ENCODE measurements around the gene ENDOG. TPM values are rescaled to one million over a fixed set of nuclear protein-coding genes. Genes with fewer than 3 reads are reported as not detected.

ENDOG gene
- total and polyA plus RNA-seq, 4 donors: 5.6 to 36.6 (median 27.7) TPM

GRCh38 chr9:128823903-128824406 lies 5.7 kb downstream of the ENDOG start:
- no peak overlapping the region for H3K9ac ChIP-seq (ENCODE audit: insufficient read depth in 1 of 2, low read length in 2 of 2)
- H3K4me3 ChIP-seq: no peak overlapping the region
- TF ChIP-seq CTCF (IDR thresholded peaks at IDR 0.05; ENCODE audit: control extremely low read depth, extremely low read depth): no peak
- no peak overlapping the region for H3K27ac ChIP-seq (ENCODE audit: low read depth in 1 of 2, low read length in 1 of 2)
- peaks cover 0 to 10% (median 5%) of the 10 kb centered on the region in 5 donors for H3K4me1 ChIP-seq (ENCODE audit: control insufficient read depth in 5 of 5, insufficient read depth in 5 of 5, low read length in 5 of 5)
- DNase-seq (no peak), ATAC-seq (ENCODE audit: insufficient read depth, low FRiP score) (no peak)
- 86 to 93% methylated on average over 12 of the region's 12 CpGs for WGBS, 2 donors
- H3K36me3 ChIP-seq (ENCODE audit: control insufficient read depth in 4 of 4, insufficient read depth in 4 of 4, low read length in 4 of 4): peaks cover 5 to 58% (median 13%) of the 10 kb centered on the region in 4 donors
- H3K27me3 ChIP-seq (ENCODE audit: control insufficient read depth in 3 of 3, insufficient read depth in 3 of 3, low read length in 2 of 3): no peaks in the 10 kb centered on the region
- peaks cover 0 to 1% (median 0%) of the 10 kb centered on the region in 4 donors for H3K9me3 ChIP-seq (ENCODE audit: control insufficient read depth in 4 of 4, insufficient read depth in 3 of 4, low read length in 3 of 4)

- peaks cover 0 to 8% (median 2%) of the 10 kb centered on the region in 5 donors for H3K4me1 ChIP-seq (ENCODE audit: control insufficient read depth in 5 of 5, insufficient read depth in 5 of 5, low read length in 5 of 5)
- H3K9ac ChIP-seq (ENCODE audit: insufficient read depth in 1 of 2, low read length in 2 of 2): no peak overlapping the region
- no peaks in the 10 kb centered on the region for H3K27me3 ChIP-seq (ENCODE audit: control insufficient read depth in 3 of 3, insufficient read depth in 3 of 3, low read length in 2 of 3)
- no peak for TF ChIP-seq CTCF (IDR thresholded peaks at IDR 0.05; ENCODE audit: control extremely low read depth, extremely low read depth)
- DNase-seq (no peak), ATAC-seq (ENCODE audit: insufficient read depth, low FRiP score) (no peak)
- H3K27ac ChIP-seq (ENCODE audit: low read depth in 1 of 2, low read length in 1 of 2): no peak overlapping the region
- peaks cover 5 to 58% (median 13%) of the 10 kb centered on the region in 4 donors for H3K36me3 ChIP-seq (ENCODE audit: control insufficient read depth in 4 of 4, insufficient read depth in 4 of 4, low read length in 4 of 4)
- H3K9me3 ChIP-seq (ENCODE audit: control insufficient read depth in 4 of 4, insufficient read depth in 3 of 4, low read length in 3 of 4): no peaks in the 10 kb centered on the region
- WGBS, 2 donors: 92 to 97% methylated on average over 7 of the region's 7 CpGs
- no peak overlapping the region for H3K4me3 ChIP-seq
Measured at GRCh38 chr9:128824911-128825310, 6.6 kb downstream of the ENDOG start.

- H3K4me1 ChIP-seq (ENCODE audit: control insufficient read depth in 5 of 5, insufficient read depth in 5 of 5, low read length in 5 of 5): peaks cover 0 to 12% (median 2%) of the 10 kb centered on the region in 5 donors
- H3K36me3 ChIP-seq (ENCODE audit: control insufficient read depth in 4 of 4, insufficient read depth in 4 of 4, low read length in 4 of 4): peaks cover 5 to 56% (median 13%) of the 10 kb centered on the region in 4 donors
- H3K27me3 ChIP-seq (ENCODE audit: control insufficient read depth in 3 of 3, insufficient read depth in 3 of 3, low read length in 2 of 3): no peaks in the 10 kb centered on the region
- 95% methylated on average over 22 of the region's 22 CpGs for WGBS, 2 donors
- no peak overlapping the region for H3K4me3 ChIP-seq
- no peak for TF ChIP-seq CTCF (IDR thresholded peaks at IDR 0.05; ENCODE audit: control extremely low read depth, extremely low read depth)
- no peaks in the 10 kb centered on the region for H3K9me3 ChIP-seq (ENCODE audit: control insufficient read depth in 4 of 4, insufficient read depth in 3 of 4, low read length in 3 of 4)
- ATAC-seq (ENCODE audit: insufficient read depth, low FRiP score) (no peak), DNase-seq (no peak)
- no peak overlapping the region for H3K27ac ChIP-seq (ENCODE audit: low read depth in 1 of 2, low read length in 1 of 2)
- no peak overlapping the region for H3K9ac ChIP-seq (ENCODE audit: insufficient read depth in 1 of 2, low read length in 2 of 2)
Measured at GRCh38 chr9:128825923-128826700, 7.8 kb downstream of the ENDOG start.

All from lung (tissue), 12 donors.